A549 treated with DMSO at 1 μM for 4 hours (cell line): ENCODE data around the gene SGPL1. TPM values are rescaled to one million over a fixed set of nuclear protein-coding genes. Genes with fewer than 3 reads are reported as not detected.

ENCODE experiments used
- total RNA-seq: library from RNA; stranded (reverse); fragments of 200-300 nt; extraction: Qiagen RNA extraction; gene quantifications from 5 replicates; pipeline ENCODE4 v1.2.3, GENCODE V29; 2022; ENCODE audit warnings: low read depth

The SGPL1 gene, protein sequence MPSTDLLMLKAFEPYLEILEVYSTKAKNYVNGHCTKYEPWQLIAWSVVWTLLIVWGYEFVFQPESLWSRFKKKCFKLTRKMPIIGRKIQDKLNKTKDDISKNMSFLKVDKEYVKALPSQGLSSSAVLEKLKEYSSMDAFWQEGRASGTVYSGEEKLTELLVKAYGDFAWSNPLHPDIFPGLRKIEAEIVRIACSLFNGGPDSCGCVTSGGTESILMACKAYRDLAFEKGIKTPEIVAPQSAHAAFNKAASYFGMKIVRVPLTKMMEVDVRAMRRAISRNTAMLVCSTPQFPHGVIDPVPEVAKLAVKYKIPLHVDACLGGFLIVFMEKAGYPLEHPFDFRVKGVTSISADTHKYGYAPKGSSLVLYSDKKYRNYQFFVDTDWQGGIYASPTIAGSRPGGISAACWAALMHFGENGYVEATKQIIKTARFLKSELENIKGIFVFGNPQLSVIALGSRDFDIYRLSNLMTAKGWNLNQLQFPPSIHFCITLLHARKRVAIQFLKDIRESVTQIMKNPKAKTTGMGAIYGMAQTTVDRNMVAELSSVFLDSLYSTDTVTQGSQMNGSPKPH
- 27.6 to 34.0 TPM (median 33.4 TPM) in 5 replicates for total RNA-seq

DNA sequence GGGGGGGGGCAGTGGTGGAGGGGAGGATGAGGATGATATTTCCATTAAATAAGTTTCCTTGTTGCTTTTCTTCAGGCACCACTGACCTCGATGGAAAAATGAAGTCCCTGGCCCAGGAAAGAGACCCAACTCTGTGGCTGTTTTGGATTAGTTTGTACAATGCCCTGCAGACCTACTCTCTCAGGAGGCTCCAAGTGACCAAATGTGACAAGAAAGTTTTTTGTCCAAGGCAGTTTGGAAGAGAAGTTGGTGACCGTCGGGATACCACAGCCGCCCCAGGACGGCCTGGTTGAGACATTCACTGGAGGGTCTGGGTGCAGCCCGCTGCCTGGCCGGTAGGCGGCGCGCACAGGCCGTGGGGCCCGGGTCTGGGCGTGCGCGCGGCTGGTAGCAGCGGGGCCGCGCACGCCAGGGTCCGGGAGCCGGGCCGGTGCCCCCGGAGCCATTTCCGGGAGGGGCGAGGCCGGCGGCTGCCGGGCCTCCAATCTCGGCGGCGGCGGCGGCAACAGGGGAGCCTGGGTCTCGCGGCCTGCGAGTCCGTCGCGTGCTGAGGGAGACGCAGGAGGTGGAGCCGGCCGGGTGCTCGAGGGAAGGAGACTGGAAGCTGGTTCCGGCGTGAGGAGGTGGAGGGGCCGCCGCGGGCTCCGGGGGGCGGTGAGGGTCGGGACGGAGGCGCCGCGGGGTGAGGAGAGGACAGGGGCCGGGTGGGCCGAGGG lies at the start of gene SGPL1:
Gene SGPL1 (plus strand): TSS at position 445 of the 716 bp plus-strand sequence. CDS start 906 bp downstream, outside the sequence.

DNA sequence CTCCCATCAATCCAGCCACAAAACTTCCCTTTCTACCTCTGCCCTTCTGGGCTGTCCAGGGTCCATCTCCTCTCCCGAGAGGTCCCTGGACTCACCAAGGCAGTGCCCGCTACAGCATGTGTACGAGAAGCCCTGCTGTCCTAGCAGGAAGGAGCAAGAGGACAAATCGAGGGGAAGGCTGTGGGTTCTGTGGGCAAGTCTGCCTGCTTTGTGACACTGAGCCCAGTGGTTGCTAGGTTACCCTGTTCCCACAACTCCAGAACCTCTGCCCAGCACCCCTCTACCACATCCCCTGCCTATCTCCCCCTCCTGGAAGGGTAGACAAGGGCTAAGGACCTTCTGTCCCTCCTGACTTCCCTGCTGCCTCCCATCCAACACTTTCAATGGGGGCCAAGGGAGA lies 30.6 kb upstream of the SGPL1 start, which contains the start of gene TBATA:
Gene TBATA (minus strand): TSS at position 188 of the 400 bp plus-strand sequence. CDS start 1,998 bp downstream, outside the sequence.

DNA sequence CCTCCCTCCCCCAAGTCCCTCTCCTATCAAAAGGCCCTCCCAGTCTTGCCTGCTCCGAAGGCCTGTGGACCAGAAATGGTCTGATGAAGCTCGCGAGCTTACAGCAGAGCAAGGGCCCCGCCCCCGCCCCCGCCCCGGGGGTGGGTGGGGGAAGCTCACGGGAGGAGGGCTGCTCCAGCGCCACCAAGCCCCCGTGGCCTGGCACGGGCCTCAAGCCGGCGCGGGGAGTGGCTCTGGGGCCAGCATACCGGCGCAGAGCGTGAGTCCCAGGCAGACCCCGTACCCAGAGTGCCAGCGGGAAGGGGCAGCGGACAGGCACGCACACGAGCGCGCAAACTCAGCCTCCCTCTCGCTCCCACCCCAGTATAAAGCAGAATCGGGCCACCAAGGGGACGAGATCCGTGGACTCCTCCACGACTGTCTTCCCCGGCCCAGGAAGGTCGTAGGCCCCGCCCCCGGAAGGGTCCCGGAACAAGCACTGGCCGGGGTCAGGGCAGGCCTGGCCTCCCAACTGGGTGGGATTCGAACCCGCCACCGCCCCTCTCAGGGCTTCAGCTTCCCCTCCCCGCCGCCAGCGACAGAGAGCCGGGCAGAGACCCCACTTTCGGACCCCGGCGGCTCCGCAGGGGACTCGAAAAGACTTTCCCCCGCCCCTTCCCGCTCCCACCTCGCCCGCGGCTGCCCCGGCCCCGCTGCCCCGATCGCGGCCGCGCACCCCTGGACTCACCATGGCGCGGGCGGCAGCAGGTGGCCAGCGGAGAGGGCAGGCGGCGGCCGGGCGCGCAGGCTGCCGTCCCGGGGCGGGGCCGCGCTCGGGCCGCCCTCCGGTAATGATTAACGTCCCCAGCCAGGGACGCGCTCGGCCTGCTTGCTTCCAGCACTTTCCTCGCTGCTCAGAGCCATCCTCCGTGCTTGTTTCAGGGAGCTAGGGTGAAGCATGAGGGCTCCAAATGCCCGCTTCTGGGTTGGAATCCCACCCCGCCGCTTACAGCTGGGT lies 72.4 kb downstream of the SGPL1 start, which contains the start of gene PCBD1:
Gene PCBD1 (minus strand): TSS at position 762 of the 997 bp plus-strand sequence. CDS start 32 bp downstream, at position 730.

Other genes with a start within 250 kb of the SGPL1 start
- gene PRF1, start 213.2 kb upstream of the SGPL1 start, total RNA-seq = not detected in 5 replicates
- gene ADAMTS14, start 143.4 kb upstream of the SGPL1 start, total RNA-seq = 0.08 to 0.11 TPM (median 0.08 TPM) in 5 replicates
- not detected in 5 replicates for gene TBATA, start 30.6 kb upstream of the SGPL1 start, total RNA-seq
- 210 to 248 TPM (median 228 TPM) in 5 replicates for gene PCBD1, start 72.6 kb downstream of the SGPL1 start, total RNA-seq